GM19463 (cell line): ENCODE results near the gene RMI2.

Source experiments
- ATAC-seq: cut with Tn5 transposase; IDR thresholded peaks from one replicate; pipeline ENCODE4 v1.9.1; 2021; ENCODE audit warnings: mild to moderate bottlenecking, moderate library complexity; ENCODE audit not compliant: unreplicated experiment

RMI2 gene

DNA sequence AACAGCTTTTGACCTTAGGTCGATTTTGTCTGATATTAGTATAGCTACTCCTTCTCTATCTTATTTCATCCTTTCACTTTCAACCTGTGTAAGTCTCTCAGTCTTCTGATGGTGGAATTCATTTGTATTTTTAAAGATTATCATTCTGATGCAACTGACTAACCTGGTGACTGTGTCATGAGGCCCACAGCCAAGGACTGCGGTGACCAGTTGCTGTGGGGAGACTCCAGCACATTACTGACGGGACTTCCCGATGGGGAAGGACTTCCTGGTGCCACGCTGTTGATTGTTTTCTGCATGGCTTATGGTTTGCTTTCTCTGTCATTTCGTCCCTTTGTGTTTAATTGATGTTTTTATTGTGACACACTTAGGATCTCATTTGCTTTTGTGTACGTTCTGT is 34.2 kb downstream of the RMI2 start:
- peak; percentile 83 for ATAC-seq

DNA sequence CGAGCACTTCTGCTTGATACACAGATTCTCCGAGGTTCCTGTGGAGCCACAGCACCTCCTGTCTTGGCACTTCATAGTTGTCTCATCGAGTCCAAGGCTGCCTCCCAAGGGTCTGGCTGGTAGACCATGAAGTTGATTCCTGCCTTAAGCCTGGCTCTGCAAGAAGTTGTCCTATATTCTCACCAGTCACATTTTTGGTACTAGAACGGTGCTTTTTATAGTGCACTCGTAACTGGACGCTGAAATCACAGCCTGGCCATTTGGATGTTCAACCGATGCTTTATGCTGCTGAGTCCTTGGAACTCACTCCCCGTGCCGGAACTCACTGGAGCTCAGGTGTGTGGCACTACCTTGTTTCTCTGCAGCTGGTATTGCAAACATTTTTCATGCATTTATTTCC is 35.6 kb downstream of the RMI2 start:
- ATAC-seq = no peak

DNA sequence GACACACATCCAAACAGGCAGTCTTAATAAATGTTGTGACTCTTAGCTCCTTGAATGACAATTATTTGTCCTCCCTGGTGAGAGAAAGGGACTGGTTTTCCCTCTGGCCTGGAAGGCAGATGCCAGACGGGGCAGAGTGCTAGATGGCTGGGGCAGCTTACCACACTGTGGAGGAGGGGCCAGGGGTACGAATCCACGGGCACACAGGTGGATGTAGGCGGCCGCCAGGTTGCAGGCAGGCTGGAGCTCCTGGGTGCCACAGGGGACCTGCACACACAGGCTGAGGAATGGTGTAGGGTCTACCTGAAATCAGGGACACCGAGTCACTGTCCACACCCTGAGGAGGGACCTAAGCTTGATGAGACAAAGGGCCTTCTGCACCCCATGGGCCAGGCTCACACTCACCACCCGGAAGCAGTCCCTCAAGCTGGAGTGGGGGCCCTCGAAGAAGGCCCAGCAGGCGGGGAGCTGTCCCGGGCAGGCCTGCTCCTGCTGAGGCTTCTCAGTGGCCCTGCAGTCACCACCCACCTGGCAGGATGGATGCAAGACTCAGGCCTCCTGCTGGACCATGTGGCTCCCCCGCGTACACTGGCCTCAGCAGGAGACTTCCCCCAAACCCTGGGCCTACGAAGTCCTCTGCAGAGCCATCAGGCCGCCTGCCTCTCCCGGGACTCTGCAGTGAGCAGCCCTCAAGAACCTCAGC is 38.4 kb downstream of the RMI2 start:
- no peak for ATAC-seq

DNA sequence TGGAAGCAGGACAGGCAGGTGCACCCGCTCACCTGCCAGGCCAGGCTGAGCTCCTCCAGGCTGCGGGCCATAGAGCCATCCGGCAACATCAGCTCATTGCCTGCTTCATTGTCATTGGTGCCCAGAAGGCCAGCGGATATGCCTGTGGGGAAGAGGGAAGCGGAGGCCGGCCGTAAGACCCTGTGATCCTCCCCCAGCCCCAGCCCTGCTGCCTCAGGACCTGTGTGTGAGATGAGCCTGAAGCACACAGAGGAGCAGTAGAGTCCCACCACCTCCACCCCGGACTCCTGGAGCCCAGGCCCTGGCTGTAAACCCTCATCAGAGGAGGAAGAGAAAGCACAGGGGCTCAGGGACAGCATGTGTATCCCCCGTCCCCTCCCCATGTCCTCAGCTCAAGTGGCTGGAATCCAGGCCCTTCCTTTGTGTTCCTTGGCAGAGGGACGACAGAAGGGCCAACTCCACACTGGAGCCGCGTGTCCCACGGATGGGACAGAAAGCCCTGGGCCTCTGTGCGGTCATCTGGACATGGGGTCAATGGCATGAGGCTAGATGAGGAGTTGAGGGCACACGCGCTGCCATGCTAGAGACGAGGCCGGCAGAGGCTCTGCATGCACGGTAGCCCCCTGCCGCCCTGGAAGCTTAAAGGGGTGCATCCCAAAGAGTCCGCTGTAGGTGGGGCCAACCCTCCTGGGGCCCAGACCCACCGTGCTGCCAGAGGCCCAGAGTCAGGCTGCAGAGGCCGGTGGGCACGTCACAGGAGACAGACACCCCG is 39.1 kb downstream of the RMI2 start:
- ATAC-seq = no peak

DNA sequence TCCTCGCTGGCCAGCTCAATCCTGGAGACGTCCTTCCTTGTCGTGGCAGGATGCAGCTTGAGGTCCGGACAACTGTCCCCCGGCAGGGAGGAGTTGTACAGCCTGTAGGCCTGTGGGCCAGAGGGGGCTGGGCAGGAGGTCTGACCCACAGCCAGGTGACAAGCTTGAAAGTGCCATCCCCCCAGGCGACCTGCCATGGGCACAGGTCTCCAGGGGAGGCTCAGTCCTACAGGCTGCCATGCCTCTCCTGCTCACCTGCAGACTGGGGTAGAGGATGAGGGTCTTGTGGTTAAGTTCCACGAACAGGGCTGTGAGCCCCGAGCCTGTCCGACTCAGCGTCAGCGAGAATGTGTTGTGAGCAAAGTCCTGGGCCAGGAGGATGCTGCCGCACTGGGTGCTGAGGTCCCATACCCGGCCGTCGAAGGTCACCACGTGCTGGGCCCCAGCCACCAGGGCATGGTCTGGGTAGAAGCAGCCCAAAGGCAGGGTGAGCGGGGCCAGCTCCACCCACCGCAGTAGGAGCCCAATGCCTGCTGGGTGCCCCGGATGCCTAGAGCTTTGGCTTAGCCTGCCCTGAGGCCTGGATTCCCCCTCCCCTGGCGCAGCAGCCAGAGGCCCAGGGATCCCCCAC is 39.8 kb downstream of the RMI2 start:
- ATAC-seq = no peak

DNA sequence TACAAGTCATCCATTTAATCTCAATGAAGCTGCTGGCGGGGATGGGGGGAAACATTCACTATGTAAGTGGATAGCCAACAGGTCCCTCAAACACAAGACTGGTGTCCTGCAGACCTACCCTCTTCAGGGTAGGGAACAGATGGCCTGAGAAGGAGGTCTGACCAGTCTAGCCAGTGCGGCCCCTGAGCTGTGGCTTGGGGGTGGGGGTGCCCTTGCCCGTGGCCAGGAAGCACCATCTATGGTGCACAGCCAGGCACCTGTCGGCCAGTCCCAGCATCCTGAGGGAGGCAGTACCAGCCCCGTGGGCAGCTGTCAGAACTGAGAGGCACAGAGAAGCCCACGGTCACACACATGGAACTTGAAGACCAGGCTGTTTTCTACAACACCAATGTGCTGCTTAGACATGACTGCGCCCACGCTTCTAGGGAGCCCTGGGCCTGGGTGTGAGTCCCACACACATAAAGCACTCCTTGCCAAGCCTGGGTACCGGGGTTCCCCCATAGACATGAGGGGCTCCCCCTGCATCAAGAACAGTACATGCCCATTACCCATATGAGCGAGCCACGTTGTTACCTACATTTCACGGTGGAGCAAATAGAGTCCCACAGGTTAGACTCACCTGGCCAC is 40.9 kb downstream of the RMI2 start:
- no peak for ATAC-seq

DNA sequence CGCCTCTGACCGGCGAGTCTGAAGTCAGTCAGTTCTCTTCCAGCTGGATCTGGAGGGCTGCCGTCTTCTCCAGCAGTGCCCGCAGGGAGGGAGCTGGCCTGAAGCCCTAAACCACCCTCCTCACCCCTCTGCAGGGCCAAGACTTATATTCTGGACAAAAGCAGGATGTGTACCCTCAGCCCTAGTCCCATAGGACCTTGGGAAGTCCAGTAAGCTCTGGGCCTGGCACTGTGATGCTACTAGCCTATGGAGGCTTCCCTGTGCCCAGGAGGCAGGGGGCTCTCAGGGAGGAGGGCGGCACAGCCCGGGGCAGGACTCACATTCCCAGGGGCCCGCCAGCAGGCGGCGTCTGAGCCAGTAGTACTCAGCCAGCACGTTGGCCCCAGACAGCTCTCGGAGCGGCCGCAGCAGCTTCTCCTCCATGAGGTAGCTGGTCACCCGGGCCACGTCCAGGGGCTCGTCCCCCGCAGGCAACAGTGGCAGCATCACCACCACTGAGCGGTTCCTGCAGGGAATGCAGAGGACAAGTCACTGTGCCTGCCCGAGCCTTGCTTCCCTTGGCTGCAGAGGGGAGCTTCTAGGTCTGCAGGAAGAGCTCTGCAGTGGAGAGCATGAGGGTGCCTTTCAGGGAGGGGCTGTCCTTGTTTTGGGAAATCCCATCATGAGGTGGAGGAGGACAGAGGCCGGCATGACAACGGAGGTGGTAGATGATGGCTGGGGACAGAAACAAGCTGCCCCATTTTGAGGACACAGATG is 41.7 kb downstream of the RMI2 start:
- no peak for ATAC-seq

DNA sequence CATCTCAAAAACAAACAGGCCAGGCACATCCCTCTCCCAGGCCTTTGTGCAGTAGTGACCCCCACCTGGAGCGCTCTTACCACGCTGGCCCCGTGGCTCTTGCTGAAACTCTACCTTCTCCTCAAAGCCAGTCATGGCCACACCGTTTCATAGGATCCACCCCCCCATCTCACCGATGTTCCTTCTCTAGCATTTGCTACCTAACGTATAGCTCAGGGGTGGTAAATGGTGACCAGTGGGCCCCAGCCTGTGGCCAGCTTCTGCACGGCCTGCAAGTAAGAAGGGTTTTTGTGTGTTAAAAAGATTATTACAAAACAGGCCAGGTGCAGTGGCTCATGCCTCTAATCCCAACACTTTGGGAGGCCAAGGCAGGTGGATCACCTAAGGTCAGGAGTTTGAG is 43.8 kb downstream of the RMI2 start:
- no peak for ATAC-seq

DNA sequence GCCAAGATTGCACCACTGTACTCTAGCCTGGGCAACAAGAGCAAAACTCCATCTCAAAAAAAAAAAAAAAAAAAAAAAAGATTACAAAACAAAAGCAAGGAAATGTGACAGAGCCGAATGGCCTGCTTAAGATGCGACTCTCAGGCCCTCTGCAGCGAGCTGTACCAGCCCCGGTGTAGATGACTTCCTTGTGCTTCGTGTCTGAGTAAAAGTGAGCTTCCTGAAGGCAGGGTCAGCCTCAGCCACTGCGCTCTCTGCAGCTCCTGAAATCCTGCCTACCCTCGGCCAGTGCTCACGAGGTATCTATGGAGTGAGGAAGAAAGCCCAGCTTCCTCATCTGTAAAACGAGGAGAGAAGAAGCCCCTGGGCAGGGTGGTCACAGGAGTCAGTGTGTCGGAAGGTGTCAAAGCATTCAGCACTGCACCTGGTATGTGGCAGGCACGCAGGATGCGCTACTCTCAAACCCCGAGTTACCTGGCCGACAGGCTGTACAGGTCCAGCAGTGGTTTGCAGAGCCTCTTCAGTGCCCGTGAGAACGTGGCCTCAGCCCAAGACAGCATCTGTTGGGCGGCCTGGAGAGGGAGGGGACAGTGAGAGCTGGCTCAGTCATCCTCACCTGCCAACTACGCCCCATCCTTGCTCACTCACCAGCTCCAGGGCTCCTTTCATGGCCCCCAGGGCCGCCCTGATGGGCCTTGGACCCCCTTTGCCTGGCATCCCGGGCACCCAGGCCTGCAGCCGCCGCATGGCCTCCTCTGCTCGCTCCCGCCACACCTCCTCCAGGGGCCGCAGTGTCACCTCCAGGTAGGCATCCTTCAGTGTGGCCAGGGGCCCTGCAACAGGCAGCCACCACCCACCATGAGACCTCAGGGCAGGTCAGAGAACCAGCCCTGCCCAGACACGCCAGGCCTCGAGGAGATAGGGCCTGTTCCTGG is 44.6 kb downstream of the RMI2 start:
- ATAC-seq = no peak

DNA sequence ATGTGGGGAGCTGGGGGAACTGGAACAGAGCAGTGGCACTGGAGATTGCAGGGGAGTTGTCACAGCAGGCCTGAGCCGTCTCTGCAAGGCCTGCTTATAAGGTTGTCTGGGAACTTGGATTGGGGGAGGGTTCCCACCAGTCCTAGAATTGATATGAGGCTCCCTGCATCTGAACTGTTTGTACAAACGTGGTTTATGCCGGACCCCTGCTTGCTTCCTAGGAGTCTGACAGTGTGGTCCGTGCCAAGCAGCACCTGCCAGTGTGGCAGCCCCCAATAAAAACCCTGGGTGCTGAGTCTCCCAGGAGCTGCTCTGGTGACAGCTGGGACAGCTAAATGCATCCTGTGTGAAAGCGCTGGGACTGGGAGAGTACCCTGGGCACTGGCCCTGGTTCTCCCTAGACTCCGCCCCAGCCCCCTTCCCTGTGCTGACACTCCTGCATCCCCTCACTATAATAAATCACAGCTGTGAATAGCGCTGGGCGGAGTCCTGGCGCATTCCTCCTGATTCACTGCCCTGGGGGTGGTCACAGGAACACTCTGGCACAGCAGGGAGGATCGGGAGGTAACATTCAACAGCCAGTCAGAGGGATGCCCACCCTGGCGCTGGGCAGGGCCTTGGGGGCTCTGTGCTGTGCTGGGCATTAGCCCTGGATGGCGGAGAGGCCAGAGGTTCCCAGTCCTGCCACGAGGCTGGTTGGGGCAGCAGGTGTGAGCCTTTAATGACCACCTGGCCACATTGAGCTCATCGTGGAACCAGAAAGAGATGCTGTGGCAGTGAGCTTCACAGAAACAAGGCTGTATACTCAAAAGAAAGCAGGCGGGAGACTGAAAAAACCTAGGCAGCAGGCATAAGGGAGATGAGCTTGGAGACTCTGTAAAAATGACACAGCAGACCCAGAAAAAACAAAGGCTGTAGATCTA is 45.6 kb downstream of the RMI2 start:
- no peak for ATAC-seq

DNA sequence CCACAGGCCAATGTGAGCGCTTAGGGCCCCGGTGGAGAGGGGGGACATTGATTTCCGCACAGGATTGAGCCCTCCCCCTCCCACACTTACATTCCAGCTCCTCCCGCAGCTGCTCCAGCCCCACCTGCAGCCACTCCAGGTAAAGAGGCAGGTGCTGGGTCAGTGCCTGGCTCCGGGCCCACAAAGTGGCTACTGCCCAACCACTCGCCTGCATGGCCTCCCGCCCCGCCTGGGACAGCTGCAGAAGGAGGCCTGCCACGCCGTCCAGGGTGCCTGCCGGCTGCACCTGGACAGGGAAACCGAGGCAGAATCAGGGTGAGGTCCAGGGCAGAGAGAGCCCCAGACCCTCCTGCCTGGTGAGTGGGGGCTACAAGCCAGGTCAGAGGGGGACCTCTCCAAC is 46.3 kb downstream of the RMI2 start:
- no peak for ATAC-seq

DNA sequence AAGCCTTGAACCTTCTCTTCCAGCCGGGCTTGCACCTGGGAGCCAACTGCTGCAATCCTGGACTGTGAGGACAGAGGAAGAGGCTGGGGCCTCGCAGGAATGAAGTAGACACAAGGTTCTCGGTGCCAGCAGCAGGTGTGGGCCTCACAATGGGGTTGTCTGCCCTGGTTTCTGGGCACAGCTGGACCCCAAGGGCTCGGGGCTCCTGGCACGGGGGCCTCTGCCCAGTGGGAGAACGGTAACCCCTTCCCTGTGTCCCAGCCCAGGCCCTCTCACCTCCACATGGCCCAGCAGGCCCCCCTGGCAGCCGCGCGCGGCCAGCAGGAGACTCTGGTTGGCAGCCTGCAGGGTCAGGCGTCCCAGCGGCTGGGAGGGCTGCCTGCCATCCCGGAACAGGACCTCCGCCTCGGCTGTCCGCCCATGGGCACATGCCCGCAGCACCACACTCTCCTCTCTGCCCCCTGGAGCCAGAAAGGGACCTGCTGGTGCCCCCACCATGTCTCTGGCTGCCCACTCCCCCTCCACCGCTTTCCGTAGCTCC is 46.9 kb downstream of the RMI2 start:
- no peak for ATAC-seq

DNA sequence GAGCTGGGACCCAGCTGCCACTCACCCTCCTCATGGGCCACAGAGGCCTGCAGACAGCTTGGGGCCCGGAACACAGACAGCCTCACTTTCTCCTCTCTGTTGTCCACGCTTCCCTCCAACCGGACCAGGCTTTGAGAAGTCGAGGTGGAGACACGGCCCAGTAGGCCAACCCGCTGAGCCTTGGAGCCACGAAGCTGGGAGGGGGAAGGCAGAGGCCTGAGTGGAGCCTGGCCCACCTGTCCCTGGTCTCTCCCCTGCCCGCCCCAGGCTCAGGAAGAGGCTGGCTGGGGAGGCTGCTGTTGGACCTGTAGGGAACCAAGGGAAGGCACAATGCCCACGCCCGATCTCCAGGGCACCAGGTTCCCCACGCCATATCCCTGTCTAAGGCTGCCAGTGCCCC is 48.1 kb downstream of the RMI2 start:
- ATAC-seq = no peak

DNA sequence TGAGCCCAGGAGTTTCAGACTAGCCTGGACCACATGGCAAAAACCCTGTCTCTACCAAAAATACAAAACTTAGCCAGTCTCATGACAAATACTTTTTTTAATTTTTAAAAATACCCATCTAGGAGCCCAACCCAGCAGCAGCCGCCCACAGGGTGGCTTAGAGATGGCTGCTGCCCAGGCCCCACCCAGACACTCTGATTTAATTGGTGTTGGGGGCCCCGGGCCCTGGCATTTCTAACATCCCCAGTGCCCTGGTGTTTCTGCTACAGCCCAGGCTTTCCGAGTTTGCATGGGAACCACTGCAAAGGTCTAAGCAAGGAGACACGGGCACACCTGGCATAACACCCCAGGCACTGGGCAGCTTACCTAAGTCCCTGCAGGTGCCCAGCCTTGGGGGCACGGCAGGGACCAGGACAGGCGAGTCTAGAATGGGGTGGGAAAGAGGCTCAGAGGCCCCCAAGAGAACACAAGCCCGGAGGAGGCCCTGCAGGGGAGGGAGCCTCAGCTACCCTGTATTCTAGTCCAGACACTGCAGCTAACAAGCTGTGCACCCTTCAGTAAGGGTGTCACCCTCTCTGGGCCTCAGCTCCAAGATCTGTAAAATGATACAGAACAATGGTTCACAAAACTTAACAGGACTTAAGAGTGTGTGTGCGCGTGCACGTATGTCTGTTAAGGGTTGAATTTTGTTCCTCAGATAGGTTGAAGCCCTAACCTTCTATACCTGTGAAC is 48.8 kb downstream of the RMI2 start:
- no peak for ATAC-seq

DNA sequence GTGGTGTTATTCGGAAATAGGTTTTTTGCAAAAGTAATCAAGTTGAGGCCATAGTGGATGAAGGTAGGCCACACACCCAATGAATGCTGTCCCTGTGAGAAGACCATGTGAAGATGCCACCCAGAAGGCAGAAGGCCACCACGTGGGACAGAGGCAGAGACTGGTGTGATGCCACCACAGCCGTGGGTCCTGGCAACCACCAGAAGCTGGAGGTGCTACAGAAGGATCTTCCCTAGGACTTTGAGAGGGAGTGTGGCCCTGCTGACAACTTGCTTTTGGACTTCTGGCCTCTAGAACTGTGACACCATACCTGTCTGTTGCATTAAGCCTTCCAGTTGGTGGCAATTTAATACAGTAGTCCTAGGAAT is 49.3 kb downstream of the RMI2 start:
- no peak for ATAC-seq

DNA sequence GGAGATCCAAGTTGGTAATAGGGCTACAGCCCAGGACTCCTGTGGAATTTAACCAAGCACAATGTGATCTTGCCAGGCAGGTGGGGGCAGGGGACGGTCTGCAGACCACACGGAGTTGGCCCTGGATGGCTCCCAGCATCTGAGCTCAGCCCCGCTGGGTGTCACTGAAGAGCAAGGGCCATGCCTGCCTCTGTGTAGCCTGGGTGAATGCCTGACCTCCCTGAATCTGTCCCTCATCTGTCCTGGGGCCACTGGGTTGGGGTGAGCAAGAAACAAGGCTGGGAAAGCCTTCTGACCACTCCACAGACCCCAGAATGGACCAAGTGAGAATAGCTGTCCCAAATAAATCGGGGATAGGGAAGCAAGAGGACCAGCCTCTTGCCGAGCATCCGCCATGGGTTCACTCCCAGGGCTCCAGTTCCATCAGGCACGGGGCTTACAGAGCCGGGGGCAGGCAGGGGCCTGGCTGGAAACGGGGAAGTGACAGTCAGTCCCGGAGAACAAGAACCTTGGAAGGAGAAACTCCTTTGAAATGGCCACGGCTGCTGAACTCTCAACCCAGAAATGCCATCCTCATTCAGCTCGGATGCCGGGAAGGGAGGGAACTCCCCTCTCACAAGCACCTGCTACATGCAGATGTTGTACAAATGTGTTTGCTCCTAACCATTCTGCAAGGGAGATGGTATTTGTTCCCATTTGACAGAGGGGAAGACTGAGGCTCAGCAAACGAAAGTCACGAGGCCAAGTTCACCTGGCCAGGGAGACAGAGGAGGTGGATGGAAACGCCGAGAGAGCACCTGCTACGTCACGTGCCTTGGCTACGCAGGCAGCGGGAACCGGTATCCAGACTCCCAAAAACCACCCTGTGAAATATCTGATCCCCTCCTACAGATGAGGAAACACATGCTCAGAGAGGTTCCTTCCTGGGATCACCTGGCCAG is 50.0 kb downstream of the RMI2 start:
- ATAC-seq = no peak

DNA sequence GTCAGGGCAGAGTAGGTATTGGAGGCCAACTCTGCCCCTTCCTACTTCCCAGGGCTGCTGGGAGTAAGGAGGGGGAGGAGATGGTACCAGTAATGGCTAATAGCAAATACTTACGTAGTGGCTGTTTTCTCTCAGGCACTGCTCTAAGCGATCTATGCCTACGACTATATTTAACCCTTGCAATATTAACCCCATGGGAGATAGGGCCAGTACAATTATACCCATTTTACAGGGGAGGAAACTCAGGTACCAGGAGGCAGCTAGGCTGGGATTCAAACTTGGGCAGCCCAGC is 50.6 kb downstream of the RMI2 start:
- ATAC-seq = no peak
